Right cardiac atrium (tissue), 5 donors: ENCODE results near the gene PTPN2. TPM values are rescaled to one million over a fixed set of nuclear protein-coding genes. Genes with fewer than 3 reads are reported as not detected.
"Not testable (repeated sequence)": the region's sequence is repeated elsewhere in the genome, so short reads cannot be mapped to it uniquely, and the experiment has no call there.

ENCODE experiments used
- ATAC-seq, 2 donors: fragments of 200-7000 bp; cut with Tn5 transposase; one replicate each; pipeline versions ENCODE4 v1.8.0 to v1.9.1; 2020; ENCODE audit warnings: moderate library complexity in 2 of 2, mild to moderate bottlenecking in 1 of 2
- DNase-seq, 3 donors: peaks; one replicate each; pipeline ENCODE4 v3.0.0-alpha.2; 2020
- H3K27ac ChIP-seq: one replicate; pipeline ENCODE4 v1.5.1; 2013; ENCODE audit warnings: mild to moderate bottlenecking, low read length, control low read depth, moderate library complexity
- H3K27me3 ChIP-seq: one replicate; pipeline ENCODE4 v1.6.1; 2013; ENCODE audit not compliant: control insufficient read depth, insufficient read depth
- H3K4me1 ChIP-seq: one replicate; pipeline ENCODE4 v1.6.1; 2013; ENCODE audit warnings: low read length; ENCODE audit not compliant: control insufficient read depth, insufficient read depth
- H3K4me3 ChIP-seq: one replicate; pipeline ENCODE4 v1.5.1; 2013; ENCODE audit warnings: low read length, control low read depth
- H3K9me3 ChIP-seq: one replicate; pipeline ENCODE4 v1.6.1; 2013; ENCODE audit warnings: low read length; ENCODE audit not compliant: control insufficient read depth
- WGBS: extraction: QIAGEN DNeasy Blood & Tissue Kit; methylation state at CpG from one replicate; pipeline ENCODE4 v1.1.7; 2013; 5-methylcytosine and 5-hydroxymethylcytosine counted together
- intact Hi-C, 4 donors: fragments of 100-400 bp; cut with DNase I; formaldehyde crosslinking; loops; one replicate each; pipeline versions ENCODE4 v1.11.0 to v1.14.0; 2022 to 2023
- polyA plus RNA-seq: library from polyadenylated mRNA; stranded (reverse); fragments of 200-250 nt; gene quantifications from one replicate; pipeline ENCODE4 v1.2.3, GENCODE V29; 2013
- total RNA-seq, 4 donors: library from RNA; stranded (reverse); fragmentation: NEBNext Ultra II Directional; extraction: Animal tissue kit (Norgen Biotek cat#: 25700); gene quantifications; one replicate each; pipeline ENCODE4 v1.2.1, GENCODE V29; 2021
- donor health status: healthy with polysubstance abuse.
- donor health status: DM: no; HTN: yes; CAD: no.
- donor health status: DM: no; HTN: no; CAD: no.
- donor health status: DM: no; HTN: yes; CAD: no; lungs with severe emphysema.
- donor health status: DM: yes; HTN: yes; CAD: no.

The PTPN2 gene
- total and polyA plus RNA-seq, 5 donors, result 12.3 to 16.5 (median 15.3) TPM

DNA sequence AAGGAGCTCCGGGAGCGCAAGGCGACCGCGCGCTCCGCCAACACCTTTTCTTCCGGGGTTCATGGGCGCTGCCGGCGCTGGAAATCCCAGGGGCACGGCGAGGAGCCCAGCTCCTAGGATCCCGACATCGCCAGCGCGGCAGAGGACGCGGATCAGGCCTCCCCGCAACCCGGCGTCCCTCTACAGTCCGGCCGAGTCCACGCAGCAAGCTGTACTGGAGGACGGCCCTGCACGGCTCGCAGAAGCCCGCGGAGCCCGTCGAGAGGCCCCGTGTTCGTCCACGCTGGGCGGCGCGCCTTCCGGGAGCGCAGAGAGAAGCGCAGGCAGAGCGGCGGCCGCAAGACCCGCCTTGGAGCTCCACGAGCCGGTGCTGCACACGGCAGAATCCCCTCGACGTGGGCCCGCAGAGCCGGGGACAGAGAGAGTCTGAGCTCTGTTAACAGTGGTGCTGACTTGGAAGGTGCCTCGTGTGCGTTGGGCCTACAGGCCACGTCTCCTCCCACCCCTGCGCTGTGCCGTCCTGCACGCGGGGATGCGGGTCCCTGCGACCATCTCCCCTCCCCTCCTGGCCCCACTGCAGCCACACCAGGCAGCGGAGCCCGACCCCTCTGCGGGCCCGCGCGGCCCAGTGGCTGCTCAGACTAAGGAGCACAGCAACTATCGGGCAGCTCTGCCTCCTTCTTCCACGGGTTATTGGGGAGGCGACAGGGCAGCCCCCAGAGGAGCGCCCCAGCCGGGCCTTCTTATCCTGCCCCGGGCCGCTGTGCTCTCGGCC lies 28.1 kb upstream of the PTPN2 start:
- ATAC-seq, result peak; percentile 18 to 45
- Histone ChIP-seq H3K4me1 (no peaks in the 10 kb centered on the region), H3K9me3 (no peaks in the 10 kb centered on the region), H3K27ac (no peak overlapping the region), H3K27me3 (no peaks in the 10 kb centered on the region), H3K4me3 (no peak overlapping the region)
- DNase-seq, result no peak
- WGBS, result 47% methylated on average over 75 of the region's 75 CpGs
- intact Hi-C loops, result no loop called here

GRCh38 chr18:12911025-12911928 lies 27.2 kb upstream of the PTPN2 start:
- peak; percentile 47 to 72 (median 69) for DNase-seq
- H3K27ac ChIP-seq, result no peak overlapping the region

GRCh38 chr18:12908706-12909105 lies 24.7 kb upstream of the PTPN2 start:
- no peaks in the 10 kb centered on the region for H3K27me3 ChIP-seq
- H3K9me3 ChIP-seq, result no peaks in the 10 kb centered on the region
- WGBS, result 71% methylated on average over 4 of the region's 4 CpGs
- intact Hi-C loops, result no loop called here
- H3K4me3 ChIP-seq, result no peak overlapping the region
- ATAC-seq (no peak), DNase-seq (no peak)
- no peak overlapping the region for H3K27ac ChIP-seq
- H3K4me1 ChIP-seq, result peaks cover 2% of the 10 kb centered on the region

More at GRCh38 chr18:12911025-12911928, 27.2 kb upstream of the PTPN2 start:
- Histone ChIP-seq H3K4me1 (peaks cover 2% of the 10 kb centered on the region), H3K9me3 (no peaks in the 10 kb centered on the region), H3K27me3 (no peaks in the 10 kb centered on the region), H3K4me3 (peak overlapping the region; percentile 43)
- WGBS, result 17% methylated on average over 75 of the region's 75 CpGs
- intact Hi-C loops, result no loop called here
- ATAC-seq, result peak; percentile 73 to 79

DNA sequence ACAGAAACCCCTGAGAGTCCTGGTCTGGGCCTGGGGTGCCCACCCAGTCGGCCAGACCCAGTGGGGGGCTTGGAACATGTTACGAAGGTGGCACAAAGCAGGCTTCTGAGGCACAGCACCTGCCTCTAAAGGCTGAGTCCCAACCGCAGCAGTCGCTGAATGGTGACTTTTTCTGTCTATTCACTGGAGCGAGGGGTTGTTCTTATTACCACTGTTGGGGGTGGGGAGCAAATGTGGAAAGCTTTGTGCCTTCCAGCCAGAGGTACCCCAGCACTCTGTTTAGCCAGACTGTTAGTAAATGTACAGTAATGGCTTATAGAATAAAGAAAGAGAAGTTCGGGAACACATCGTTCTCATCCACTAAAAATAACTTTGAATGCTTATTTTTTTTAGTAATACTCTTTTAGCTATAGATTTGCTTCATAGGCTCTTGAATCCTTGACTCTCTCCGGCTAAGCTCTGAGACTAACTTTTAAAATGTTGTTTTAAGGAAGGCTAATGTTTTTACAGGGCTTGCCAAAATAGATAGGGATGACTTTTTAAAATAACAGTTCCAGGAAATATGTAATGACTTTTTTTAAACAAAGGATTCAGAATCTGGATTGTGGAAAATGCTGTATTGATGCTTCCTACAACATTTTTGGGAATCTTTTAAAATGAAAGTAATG lies 23.4 kb upstream of the PTPN2 start:
- peak overlapping the region; percentile 25 for H3K27ac ChIP-seq
- peaks cover 2% of the 10 kb centered on the region for H3K4me1 ChIP-seq
- ATAC-seq, result peak; percentile 13 to 57
- 33% methylated on average over 8 of the region's 8 CpGs for WGBS
- intact Hi-C loops, result no loop called here
- H3K4me3 ChIP-seq, result no peak overlapping the region
- DNase-seq, result no peak
- no peaks in the 10 kb centered on the region for H3K9me3 ChIP-seq
- no peaks in the 10 kb centered on the region for H3K27me3 ChIP-seq

DNA sequence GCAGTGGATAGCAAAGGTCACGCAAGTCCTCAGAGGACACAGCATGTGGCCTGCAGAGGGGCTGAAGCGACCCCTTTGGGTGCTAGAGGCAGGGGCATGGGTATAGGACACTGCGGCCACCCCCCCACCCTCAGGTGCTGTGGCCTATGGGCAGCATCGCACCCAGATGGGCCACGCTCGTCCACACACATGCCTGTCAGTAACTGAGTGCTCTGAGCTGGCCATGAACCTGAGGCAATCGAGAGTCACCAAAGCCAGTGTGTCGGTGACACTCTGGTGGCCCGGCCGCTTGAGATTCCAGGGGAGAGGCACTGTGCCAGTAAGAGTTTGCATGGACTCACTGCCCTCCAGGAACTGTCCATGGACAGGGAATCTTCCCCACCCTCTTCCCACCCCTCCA lies 22.7 kb upstream of the PTPN2 start:
- Histone ChIP-seq H3K9me3 (no peaks in the 10 kb centered on the region), H3K4me3 (no peak overlapping the region), H3K4me1 (peaks cover 2% of the 10 kb centered on the region), H3K27ac (no peak overlapping the region), H3K27me3 (no peaks in the 10 kb centered on the region)
- intact Hi-C loops, result no loop called here
- WGBS, result 70% methylated on average over 10 of the region's 10 CpGs
- ATAC-seq, result peak; percentile 17 to 20
- no peak for DNase-seq

GRCh38 chr18:12906119-12906518 lies 22.1 kb upstream of the PTPN2 start:
- WGBS, result 95% methylated on average over 4 of the region's 4 CpGs
- ATAC-seq, result no peak
- intact Hi-C loops, result no loop called here

GRCh38 chr18:12904012-12904516 lies 20.0 kb upstream of the PTPN2 start:
- peak in 1 of 2 donors; percentile 44 for ATAC-seq
- peaks cover 2% of the 10 kb centered on the region for H3K4me1 ChIP-seq

More at GRCh38 chr18:12906119-12906518, 22.1 kb upstream of the PTPN2 start:
- no peaks in the 10 kb centered on the region for H3K27me3 ChIP-seq
- no peaks in the 10 kb centered on the region for H3K9me3 ChIP-seq
- peaks cover 2% of the 10 kb centered on the region for H3K4me1 ChIP-seq
- no peak overlapping the region for H3K4me3 ChIP-seq
- no peak overlapping the region for H3K27ac ChIP-seq
- no peak for DNase-seq

GRCh38 chr18:12901208-12901607 lies 17.2 kb upstream of the PTPN2 start:
- intact Hi-C loops, H3K9me3 ChIP-seq, H3K27ac ChIP-seq, DNase-seq, H3K4me3 ChIP-seq, H3K27me3 ChIP-seq, ATAC-seq, H3K4me1 ChIP-seq: not testable (repeated sequence)
- 96% methylated on average over 12 of the region's 12 CpGs for WGBS

More at GRCh38 chr18:12904012-12904516, 20.0 kb upstream of the PTPN2 start:
- 62% methylated on average over 8 of the region's 8 CpGs for WGBS
- Histone ChIP-seq H3K9me3 (no peaks in the 10 kb centered on the region), H3K27me3 (no peaks in the 10 kb centered on the region), H3K4me3 (no peak overlapping the region), H3K27ac (no peak overlapping the region)
- intact Hi-C loops, result no loop called here
- DNase-seq, result peak in 2 of 3 donors; percentile 60 to 64

GRCh38 chr18:12896784-12897333 lies 12.8 kb upstream of the PTPN2 start:
- intact Hi-C loops, H3K4me1 ChIP-seq, H3K9me3 ChIP-seq, H3K27ac ChIP-seq, H3K27me3 ChIP-seq, ATAC-seq: not testable (repeated sequence)
- 8% methylated on average over 42 of the region's 51 CpGs for WGBS
- H3K4me3 ChIP-seq, result peak overlapping the region; percentile 39
- DNase-seq, result peak in 1 of 3 donors; percentile 68

DNA sequence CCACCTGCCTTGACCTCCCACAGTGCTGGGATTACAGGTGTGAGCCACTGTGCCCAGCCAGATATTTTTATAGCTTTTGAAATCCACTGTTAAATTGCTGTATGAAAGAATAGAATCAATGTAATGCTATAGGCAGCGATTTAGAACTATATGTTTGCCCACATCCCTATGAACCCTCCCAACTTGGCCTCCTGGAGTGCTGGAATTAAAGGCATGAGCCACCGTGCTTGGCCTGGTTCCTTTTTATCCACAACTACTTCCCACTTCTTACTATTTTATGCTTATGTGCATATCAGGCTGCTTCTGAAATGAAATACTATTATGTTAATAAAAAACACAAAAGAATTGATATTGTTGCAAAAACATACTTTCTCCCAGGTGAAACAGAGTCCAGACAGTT lies 11.6 kb upstream of the PTPN2 start:
- ATAC-seq (no peak), DNase-seq (no peak)
- Histone ChIP-seq H3K9me3 (no peaks in the 10 kb centered on the region), H3K27ac (no peak overlapping the region), H3K27me3 (no peaks in the 10 kb centered on the region), H3K4me1 (no peaks in the 10 kb centered on the region), H3K4me3 (no peak overlapping the region)
- intact Hi-C loops, result no loop called here
- 85% methylated on average over 2 of the region's 2 CpGs for WGBS
